Heart right ventricle (tissue), 16 donors: ENCODE data around the gene ZNF618. TPM values are rescaled to one million over a fixed set of nuclear protein-coding genes. Genes with fewer than 3 reads are reported as not detected.
A peak's percentile ranks its signal among the peaks of the same experiment; 100 is the strongest.

Experiments used
- ATAC-seq, 8 donors: fragments of 200-7000 bp; cut with Tn5 transposase; one replicate each; pipeline ENCODE4 v1.9.1; 2020; ENCODE audit warnings: mild to moderate bottlenecking in 8 of 8, moderate library complexity in 8 of 8, moderate number of reproducible peaks in 1 of 8
- DNase-seq, 2 donors: peaks; one replicate each; pipeline ENCODE4 v3.0.0-alpha.2; 2020
- H3K27ac ChIP-seq, 10 donors: fragments of 200-600 bp; sonication (generic) in 2 of 10; one replicate each; pipeline versions ENCODE4 v1.5.0 to v1.8.0; 2020 to 2022; ENCODE audit warnings: mild to moderate bottlenecking in 3 of 10
- H3K27me3 ChIP-seq, 7 donors: fragments of 200-600 bp; one replicate each; pipeline ENCODE4 v1.8.0; 2021 to 2022; ENCODE audit warnings: mild to moderate bottlenecking in 2 of 7
- H3K36me3 ChIP-seq, 9 donors: fragments of 200-600 bp; sonication (generic) in 1 of 9; one replicate each; pipeline versions ENCODE4 v1.5.0 to v1.8.0; 2020 to 2022; ENCODE audit warnings: mild to moderate bottlenecking in 2 of 9
- H3K4me1 ChIP-seq, 9 donors: fragments of 200-600 bp; sonication (generic) in 1 of 9; one replicate each; pipeline versions ENCODE4 v1.5.0 to v1.8.0; 2020 to 2022; ENCODE audit warnings: mild to moderate bottlenecking in 4 of 9
- H3K4me3 ChIP-seq, 10 donors: fragments of 200-600 bp; sonication (generic) in 2 of 10; one replicate each; pipeline versions ENCODE4 v1.5.0 to v1.8.0; 2020 to 2022; ENCODE audit warnings: mild to moderate bottlenecking in 7 of 10, moderate library complexity in 2 of 10
- H3K9me3 ChIP-seq, 11 donors: fragments of 200-600 bp in 10 of 11; sonication (generic) in 2 of 11; one replicate each; pipeline versions ENCODE4 v1.5.0 to v1.8.0; 2013 to 2022; ENCODE audit warnings: mild to moderate bottlenecking in 2 of 11, control low read depth in 1 of 11, moderate library complexity in 1 of 11
- WGBS, 2 donors: extraction: QIAGEN DNeasy Blood & Tissue Kit; methylation state at CpG; one replicate each; pipeline ENCODE4 v1.1.7; 2013; ENCODE audit warnings: inconsistent platforms in 1 of 2; 5-methylcytosine and 5-hydroxymethylcytosine counted together
- intact Hi-C, 10 donors: fragments of 100-400 bp; cut with DNase I; formaldehyde crosslinking; loops; one replicate each; pipeline versions ENCODE4 v1.11.1 to v1.14.2; 2022
- polyA plus RNA-seq, 2 donors: library from polyadenylated mRNA; stranded (reverse); fragments of 200-250 nt; gene quantifications; one replicate each; pipeline ENCODE4 v1.2.3, GENCODE V29; 2013
- total RNA-seq, 10 donors: library from RNA; stranded (reverse); fragmentation: NEBNext Ultra II Directional in 3 of 10; extraction: Animal tissue kit (Norgen Biotek cat#: 25700) in 3 of 10; gene quantifications; one replicate each; pipeline versions ENCODE4 v1.2.1 to v1.2.4, GENCODE V29; 2021 to 2023
- TF ChIP-seq, protein P1 (sequence below), 9 donors: fragments of 200-600 bp; sonication (generic) in 2 of 9; IDR thresholded peaks; one replicate each; pipeline versions ENCODE4 v1.5.0 to v1.8.0; 2021 to 2022; ENCODE audit warnings: antibody characterized with exemption in 9 of 9, mild to moderate bottlenecking in 5 of 9, moderate library complexity in 1 of 9
- donor health status: Arrhythmogenic right ventricular cardiomyopathy.
- donor health status: ischemic (EF 13 %, LVEDD 7.1; RV severe dilation, severe dysfunction).
- donor health status: healthy with polysubstance abuse.
- donor health status: DM: no; HTN: yes; CAD: no.
- donor health status: DM: no; HTN: no; CAD: no.
- donor health status: ischemic (EF 25% LVEDD 6.9; RV normal size, moderate dysfunction).
- donor health status: ischemic (EF 25% LVEDD 5.7; RV mildly dilated, moderate dysfunction).
- donor health status: healthy.
- donor health status: DM: yes; HTN: yes; CAD: no.
- donor health status: Ischemic cardiomyopathy.
- donor health status: ischemic (EF 35%, LVEDD 5.7; RV mildly dilated, moderate dysfunction).
- donor health status: nonischemic (EF 11% LVEDD 7.7; RV severe dilation, severe dysfunction).
- donor health status: DM: yes; HTN: yes; CAD: no.
- donor health status: PGD.
- donor health status: ischemic (EF 29% LVEDD 5.4; RV normal size, mild dysfunction).
- donor health status: nonischemic (EF 23%, LVEDD 6.1; RV moderate dilation, normal function).

Gene ZNF618
- total and polyA plus RNA-seq, 12 donors = 0.59 to 2.5 (median 1.6) TPM

GRCh38 chr9:113998525-113999255, 122.6 kb downstream of the ZNF618 start:
- no peak overlapping the region for H3K4me3 ChIP-seq
- intact Hi-C loops = loop anchor here in 3 of 10 donors (10.0 kb wide), 2 partner anchors 124 to 194 kb away; partner anchors contain the start of gene ZNF618 (in 2 of the 3)
- WGBS, 2 donors = 79 to 81% methylated on average over 16 of the region's 16 CpGs
- DNase-seq = peak in 1 of 2 donors; percentile 4
- ATAC-seq = no peak
- H3K4me1 ChIP-seq = peaks cover 10 to 34% (median 20%) of the 10 kb centered on the region in 9 donors
- no peaks in the 10 kb centered on the region for H3K27me3 ChIP-seq
- peaks cover 0 to 5% (median 0%) of the 10 kb centered on the region in 9 donors for H3K36me3 ChIP-seq
- no peak overlapping the region for H3K27ac ChIP-seq
- no peaks in the 10 kb centered on the region for H3K9me3 ChIP-seq
- TF ChIP-seq, protein P1, sequence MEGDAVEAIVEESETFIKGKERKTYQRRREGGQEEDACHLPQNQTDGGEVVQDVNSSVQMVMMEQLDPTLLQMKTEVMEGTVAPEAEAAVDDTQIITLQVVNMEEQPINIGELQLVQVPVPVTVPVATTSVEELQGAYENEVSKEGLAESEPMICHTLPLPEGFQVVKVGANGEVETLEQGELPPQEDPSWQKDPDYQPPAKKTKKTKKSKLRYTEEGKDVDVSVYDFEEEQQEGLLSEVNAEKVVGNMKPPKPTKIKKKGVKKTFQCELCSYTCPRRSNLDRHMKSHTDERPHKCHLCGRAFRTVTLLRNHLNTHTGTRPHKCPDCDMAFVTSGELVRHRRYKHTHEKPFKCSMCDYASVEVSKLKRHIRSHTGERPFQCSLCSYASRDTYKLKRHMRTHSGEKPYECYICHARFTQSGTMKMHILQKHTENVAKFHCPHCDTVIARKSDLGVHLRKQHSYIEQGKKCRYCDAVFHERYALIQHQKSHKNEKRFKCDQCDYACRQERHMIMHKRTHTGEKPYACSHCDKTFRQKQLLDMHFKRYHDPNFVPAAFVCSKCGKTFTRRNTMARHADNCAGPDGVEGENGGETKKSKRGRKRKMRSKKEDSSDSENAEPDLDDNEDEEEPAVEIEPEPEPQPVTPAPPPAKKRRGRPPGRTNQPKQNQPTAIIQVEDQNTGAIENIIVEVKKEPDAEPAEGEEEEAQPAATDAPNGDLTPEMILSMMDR (IDR thresholded peaks at IDR 0.05) = peak in 3 of 9 donors; percentile 13 to 25 (median 17)

DNA sequence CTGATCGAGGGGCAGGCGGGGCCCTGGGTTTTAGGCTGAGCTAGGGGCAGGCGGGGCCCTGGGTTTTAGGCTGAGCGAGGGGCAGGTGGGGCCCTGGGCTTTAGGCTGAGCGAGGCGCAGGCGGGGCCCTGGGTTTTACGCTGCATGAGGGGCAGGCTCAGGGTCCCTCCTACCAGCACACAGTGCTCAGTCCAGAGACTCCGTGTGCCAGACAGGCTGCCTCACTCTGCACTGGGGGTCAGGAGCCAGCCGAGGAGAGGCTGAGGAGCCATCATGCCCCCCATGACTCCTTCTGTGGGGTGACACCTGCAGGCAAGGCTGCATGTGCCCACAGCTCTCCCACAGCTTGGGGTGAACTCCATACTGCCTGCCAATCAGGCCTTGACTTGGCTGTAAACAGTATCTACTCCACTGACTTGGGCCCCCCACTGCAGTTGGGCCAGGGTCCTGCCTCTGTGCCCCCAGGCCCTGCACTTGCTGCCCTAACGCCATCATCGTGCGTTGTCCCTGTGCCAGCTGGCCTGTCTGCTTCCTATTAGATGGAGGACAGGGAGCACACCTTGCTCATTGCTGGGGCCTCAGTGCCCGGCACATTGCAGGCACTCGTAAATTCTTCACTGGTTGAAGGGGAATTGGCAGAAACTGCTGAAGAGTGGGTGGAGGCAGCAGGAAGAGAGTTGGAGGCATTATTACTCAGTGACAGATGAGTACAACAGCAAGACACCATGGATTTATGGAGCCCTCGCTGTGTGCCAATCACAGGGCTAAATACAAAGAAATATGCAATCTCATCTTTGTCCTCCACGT, 123.3 kb downstream of the ZNF618 start:
- DNase-seq (peak in 1 of 2 donors; percentile 2), ATAC-seq (no peak)
- TF ChIP-seq, protein P1 (IDR thresholded peaks at IDR 0.05) = no peak
- H3K9me3 ChIP-seq = no peaks in the 10 kb centered on the region
- H3K27me3 ChIP-seq = no peaks in the 10 kb centered on the region
- no peak overlapping the region for H3K4me3 ChIP-seq
- H3K36me3 ChIP-seq = peaks cover 0 to 5% (median 0%) of the 10 kb centered on the region in 9 donors
- H3K27ac ChIP-seq = no peak overlapping the region
- 95 to 96% methylated on average over 17 of the region's 17 CpGs for WGBS, 2 donors
- peaks cover 8 to 34% (median 20%) of the 10 kb centered on the region in 9 donors for H3K4me1 ChIP-seq
- intact Hi-C loops = loop anchor here in 4 of 10 donors (5.0 to 10.0 kb wide), 3 partner anchors 122 to 195 kb away; partner anchors contain the start of gene ZNF618 (in 3 of the 4)

GRCh38 chr9:114000063-114000454, 124.0 kb downstream of the ZNF618 start:
- H3K4me3 ChIP-seq = no peak overlapping the region
- H3K36me3 ChIP-seq = peaks cover 0 to 5% (median 0%) of the 10 kb centered on the region in 9 donors
- peaks cover 8 to 34% (median 22%) of the 10 kb centered on the region in 9 donors for H3K4me1 ChIP-seq
- H3K9me3 ChIP-seq = no peaks in the 10 kb centered on the region
- intact Hi-C loops = loop anchor here in 1 of 10 donors (5.0 kb wide), 1 partner anchor 123 kb away; the partner anchor contains the start of gene ZNF618
- WGBS, 2 donors = 91 to 95% methylated on average over 13 of the region's 13 CpGs
- ATAC-seq = no peak
- DNase-seq = peak in 1 of 2 donors; percentile 2
- no peaks in the 10 kb centered on the region for H3K27me3 ChIP-seq
- TF ChIP-seq, protein P1 (IDR thresholded peaks at IDR 0.05) = no peak
- H3K27ac ChIP-seq = no peak overlapping the region
